NCI-H1048 (cell line): ENCODE data around the gene CPSF3.
"Not testable (repeated sequence)": the region's sequence is repeated elsewhere in the genome, so short reads cannot be mapped to it uniquely, and the experiment has no call there.

Source experiments
- DNase-seq: peaks from one replicate; lab custom pipeline; 2025; lab: John Stamatoyannopoulos, UW

CPSF3 gene

DNA sequence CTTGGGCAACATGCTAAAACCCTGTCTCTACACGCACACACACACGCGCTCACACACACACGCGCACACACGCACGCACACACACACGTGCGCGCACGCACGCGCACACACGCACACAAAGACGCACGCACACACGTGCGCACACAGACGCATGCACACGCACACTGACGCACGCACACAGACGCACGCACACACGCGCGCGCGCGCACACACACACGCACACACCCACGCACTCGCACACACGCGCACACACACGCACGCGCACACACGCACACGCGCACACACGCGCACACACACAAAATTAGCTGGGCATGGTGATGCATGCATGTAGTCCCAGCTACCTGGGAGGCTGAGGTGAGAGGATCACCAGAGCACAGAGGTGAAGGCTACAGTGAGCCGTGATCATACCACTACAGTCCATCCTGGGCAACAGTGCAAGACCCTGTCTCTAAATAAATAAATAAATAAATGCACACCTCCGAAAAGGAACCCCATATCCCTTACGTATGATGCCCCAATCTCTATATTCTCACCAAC lies 42.8 kb downstream of the CPSF3 start:
- no peak for DNase-seq

DNA sequence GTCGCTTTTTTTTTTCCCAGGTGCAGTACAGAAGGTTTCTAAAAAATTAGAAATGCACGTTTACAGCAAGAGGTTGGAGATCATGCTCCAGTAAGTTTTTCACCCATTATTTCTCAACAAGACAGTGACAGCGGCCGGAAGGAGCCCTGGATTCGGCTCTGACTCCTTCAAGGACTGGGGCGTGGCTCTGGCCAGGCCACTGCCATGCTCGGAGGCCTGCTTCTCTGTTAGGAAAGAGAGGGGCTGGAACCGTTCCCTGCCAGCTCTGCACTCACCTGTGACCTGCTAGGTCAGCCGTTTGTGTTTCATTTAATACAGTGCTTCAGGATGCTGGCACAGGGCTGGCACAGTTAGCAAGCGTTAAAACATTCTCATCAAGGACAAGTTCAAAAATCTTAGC lies 44.2 kb downstream of the CPSF3 start:
- no peak for DNase-seq

DNA sequence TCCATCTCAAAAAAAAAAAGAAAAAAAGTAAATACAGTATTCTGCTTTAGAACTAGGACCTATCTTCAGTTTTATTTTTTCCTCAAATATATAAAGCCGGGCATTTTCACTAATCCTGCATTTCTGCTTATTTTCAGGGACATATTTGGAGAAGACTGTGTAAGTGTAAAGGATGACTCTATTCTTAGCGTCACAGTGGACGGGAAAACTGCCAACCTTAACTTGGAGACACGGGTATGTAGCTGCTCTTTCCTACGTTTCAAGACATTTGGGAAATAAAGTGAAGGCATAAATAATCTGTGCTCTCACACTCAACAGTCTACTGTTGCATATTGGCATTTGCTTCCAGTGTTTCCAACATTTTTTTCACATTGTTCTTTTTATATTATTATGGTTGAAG lies 47.8 kb downstream of the CPSF3 start:
- no peak for DNase-seq

DNA sequence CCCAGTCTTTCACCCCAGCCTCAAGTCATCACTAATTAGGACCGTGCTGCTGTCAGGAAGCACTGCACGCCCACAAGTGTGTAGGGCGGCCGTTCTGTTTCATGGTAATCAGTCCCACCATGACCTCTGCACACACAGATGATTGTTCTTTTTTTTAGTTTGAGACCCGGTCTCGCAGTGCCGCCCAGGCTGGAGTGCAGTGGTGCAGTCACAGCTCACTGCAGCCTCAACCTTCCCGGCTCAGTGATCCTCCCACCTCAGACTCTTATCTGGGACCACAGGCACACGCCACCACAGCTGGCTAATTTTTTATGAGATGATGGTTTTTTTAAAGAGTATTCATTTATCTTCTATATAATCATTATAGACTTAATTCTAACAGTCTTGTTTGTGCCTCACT lies 49.1 kb downstream of the CPSF3 start:
- DNase-seq = no peak

DNA sequence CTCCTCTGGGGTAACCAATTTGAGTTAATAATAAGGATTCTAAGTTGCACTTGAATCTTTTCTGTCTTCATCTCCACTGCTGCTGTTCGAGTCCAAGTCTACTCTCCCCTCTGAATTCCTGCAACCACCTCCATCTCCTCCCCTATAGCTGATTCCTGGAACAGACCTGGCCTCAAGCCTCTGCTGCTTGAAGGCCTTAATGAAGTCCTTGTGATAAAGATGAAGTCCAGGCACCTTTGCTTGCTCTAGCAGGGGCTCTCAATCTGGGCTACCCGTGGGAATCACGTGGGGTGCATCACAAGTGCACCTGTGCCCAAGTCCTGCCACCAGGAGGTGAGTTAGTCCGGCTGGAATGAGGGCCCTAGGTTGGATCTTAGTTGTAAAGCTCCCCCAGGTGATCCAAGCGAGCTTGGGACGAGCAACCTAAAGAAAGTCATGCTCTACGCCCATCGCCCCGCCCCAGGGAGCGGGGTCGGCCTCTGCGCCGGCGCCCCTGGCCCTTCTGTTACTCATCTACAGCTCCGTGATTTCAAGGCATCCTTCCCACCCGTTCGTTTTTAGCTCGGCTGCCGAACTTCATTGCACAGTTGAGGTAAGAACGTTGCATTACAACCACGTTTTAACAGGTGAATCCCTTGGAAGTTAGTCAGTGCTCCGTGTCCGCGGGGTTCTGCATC lies 50.0 kb downstream of the CPSF3 start:
- no peak for DNase-seq

DNA sequence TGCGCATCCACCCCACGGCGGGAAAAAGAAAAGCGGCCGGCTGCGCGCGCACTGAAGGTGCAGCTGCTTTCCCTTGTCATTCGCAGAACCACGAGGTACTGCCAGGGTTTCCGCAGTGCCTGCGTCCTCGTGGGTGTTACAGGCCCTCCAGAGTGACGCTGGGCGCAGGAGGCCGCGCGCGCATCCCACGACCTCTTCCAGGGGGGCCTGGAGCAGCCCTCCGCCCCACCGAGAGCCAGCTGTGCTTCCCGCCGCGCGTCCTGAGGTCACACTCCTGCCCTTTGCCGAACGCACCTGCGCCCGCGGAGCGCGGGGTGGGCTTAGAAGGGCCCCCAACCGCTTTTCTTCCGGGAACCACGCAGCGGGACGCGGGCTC lies 50.5 kb downstream of the CPSF3 start:
- no peak for DNase-seq

DNA sequence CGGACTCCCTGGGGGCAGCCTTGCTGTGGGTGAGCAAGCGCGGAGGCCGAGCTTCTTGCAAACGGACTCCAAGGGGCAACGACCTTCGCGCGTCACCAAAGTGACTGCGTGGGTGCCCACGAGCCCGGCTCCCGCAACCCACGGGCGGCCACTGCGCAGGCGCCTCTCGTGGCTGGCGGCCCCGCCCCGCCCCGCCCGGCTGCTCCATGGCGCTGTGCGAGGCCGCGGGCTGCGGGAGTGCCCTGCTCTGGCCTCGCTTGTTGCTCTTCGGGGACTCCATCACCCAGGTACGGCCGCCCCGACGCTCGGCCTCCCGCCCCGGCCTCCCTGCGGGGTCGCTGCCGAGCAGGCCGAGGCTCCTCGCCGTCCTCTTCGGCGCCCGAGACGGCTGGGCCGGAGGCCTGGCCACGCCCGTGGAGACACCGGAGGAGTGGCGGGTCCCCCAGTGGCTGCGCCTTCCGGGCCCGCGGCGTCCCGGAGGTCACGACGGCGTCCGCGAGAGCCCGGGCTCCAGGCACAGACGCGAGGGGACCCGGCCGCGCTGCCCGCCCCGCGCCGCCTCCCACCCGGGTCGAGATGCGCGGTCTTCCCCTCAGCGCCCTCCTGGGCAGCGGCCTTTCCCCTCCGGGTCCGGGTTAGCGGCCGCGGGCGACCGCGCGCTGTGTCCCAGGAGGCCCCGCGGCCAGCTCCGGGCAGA lies 51.1 kb downstream of the CPSF3 start, which contains the start of gene IAH1:
Gene IAH1 (plus strand): TSS at position 191 of the 697 bp plus-strand sequence. CDS start 16 bp downstream, at position 207.
- no peak for DNase-seq

DNA sequence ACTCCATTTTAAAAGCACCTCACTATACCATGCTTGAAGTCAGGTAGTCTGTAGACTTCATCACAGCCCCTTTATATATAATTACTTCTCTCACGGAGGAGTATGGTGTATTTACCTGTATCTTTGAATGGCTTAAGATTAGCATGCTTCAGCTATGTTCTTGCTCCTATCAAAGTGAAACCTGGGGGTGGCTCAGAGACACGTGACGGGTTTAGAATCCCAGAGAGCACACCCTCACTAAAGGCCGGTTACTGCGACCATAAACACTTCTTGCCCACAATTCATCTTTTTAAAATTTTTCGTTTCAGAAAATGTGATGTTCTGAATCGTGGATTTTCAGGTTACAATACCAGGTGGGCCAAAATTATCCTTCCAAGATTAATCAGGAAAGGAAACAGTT lies 54.5 kb downstream of the CPSF3 start:
- no peak for DNase-seq

DNA sequence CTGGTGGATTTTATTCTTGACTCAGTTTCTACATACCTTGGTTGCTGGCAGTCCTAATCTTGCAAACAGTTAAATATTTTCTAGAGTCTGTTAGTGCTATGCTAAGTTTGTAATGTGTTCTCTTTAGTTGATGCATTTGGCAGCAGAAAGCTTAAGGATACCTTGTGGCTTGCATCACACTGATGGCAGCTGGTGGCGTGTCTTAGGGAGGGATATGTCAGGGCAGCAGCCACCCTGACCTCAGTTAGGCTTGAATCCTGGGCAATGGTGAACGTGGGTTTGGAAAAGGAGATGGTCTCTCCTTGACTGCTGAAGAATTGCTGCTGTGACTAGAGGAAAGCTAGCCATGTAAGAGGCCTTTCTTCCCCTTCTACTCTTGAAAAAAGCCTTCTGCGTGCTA lies 55.1 kb downstream of the CPSF3 start:
- no peak for DNase-seq

DNA sequence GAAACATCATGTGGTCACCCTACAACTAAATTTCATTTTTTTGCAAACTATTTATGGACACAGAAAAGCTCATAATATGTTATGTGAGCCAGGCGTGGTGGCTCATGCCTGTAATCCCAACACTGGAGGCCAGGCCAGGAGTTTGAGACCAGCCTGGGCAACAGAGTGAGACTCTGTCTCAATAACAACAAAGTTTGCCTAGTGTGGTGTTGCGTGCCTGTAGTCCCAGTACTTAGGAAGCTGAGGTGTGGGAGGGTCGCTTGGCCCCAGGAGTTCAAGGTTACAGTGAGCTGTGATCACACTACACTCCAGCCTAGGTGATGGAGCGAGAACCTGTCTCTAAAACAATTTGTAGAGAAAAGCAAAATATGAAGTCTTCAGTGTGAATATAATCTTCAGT lies 56.7 kb downstream of the CPSF3 start:
- no peak for DNase-seq

DNA sequence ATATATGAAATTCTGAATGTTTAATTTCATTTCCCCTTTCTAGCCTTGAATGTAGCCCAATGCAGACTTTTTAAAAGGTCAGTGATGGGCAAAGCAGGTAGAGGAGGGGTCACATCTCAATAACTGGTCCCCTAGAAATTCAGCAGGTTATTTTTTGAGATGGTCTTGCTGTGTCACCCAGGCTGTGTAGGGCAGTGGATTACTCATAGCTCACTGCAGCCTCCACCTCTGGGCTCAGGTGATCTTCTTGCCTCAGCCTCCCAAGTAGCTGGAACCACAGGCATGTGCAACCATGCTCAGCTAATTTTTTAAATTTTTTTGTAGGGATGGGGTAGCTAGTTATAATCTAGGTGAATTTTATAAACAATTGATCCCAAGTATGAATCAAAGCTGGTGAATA lies 59.7 kb downstream of the CPSF3 start:
- DNase-seq = no peak

DNA sequence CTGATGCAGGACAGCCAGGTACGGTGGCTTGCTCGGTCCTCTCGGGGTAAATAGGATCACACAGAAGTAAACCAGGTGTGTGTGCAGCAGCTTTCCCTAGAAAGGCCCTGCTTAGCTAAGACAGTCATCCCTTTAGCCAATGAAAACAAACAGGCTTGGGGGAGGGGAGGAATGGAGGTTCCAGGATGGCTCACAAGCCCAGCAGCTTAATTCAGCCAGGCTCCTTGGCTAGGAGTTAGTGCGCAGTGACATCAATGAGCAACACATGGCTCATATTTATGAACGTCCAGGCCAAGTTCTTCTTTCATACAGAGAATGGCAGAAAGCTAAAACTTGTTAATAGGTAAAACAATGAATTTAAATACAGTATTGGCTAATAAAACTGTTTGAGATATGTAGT lies 61.1 kb downstream of the CPSF3 start:
- no peak for DNase-seq

DNA sequence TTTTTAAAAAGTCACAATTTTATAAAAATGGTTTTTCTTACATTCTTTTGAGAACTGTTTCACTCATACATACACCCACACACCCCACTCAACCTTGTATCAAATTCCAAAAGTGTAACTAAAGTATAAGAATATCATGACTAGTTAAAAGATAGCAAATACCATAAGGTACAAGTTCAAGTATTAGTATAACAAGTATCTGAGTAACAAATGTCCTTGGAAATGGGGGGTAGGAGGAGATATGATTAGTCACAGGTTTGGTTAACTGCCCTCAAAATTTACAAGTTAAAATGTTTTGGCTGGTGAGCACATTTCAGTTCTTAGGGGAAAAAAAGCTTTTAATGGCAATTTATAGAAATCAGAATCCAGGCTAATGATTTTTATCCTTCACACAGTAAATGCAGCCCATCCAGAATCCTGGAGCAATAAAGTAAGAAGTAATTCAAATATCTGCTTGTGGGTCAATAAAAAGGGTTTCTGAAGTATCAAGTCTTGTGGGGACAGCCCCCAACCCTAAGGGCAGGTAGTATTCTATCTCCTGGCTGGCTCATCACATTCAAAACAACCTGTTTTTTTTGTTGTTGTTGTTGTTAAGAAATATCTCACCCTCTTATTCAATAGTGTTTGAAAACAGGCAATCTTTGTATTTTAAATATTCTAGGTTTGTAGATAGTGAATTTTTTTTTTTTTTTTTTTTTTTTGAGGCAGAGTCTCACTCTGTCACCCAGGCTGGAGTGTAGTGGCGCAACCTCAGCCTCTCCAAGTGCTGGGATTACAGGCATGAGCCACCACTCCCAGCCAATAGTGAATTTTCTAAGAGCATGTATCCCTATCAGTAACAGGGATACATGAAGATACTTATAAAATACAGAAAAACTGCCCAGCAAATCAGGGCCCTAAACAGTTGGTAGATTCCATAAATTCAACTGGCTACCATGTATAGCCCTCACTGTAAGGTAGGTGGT lies 65.4 kb downstream of the CPSF3 start:
- DNase-seq = no peak

DNA sequence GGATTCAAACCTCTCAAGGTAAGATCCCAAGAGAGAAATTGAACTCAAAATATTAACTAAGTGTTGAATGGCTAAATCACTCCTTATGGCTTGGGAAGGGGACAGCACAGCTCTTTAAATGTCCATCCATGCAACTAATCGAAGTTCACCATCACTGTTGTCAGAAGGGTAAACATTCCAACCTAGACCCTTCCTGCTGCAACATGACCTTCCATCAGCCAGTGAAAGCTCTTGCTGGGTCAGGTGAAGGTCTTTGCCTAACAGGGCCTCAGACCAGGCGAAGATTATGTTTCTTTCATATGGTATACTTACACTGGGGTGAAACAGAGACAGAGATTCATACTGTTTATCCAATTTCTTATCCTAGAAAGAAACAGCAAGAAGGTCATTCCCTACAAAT lies 67.3 kb downstream of the CPSF3 start:
- no peak for DNase-seq

DNA sequence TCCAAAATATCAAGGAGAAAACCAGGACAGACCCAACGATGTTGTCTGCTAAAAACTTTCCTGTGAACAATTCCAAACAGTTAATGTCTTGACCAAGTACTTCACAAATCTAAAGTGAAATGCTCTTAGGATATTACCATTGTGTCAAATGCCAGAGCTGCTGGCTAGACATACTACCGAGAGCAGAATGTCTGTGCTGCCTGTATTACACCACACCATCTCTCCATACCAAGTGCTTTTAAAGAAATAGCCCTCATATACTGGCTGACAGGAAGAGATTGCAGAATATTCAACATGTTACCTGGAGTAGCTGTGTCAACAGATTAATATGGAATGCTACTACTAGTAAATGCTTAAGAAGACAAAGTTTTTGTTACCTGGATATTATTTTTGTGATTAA lies 69.5 kb downstream of the CPSF3 start:
- no peak for DNase-seq

DNA sequence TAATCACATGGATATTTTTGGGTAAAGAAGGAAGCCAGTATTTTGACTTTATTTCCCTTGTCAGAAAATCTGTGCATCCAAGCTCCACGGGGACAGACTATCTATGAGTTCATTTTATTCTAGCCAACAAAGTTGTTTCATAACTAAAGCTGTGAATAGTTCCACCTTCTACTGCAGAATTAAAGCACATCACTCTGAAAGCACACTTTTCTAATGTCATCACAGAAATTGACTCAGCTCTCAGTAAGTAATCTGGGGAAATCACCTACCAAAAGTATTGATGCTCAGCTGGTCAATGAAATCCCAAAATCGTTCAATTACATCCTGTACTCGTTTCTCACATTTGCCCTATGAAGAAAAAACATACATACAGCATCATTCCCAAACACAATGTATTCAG lies 70.0 kb downstream of the CPSF3 start:
- DNase-seq = no peak

DNA sequence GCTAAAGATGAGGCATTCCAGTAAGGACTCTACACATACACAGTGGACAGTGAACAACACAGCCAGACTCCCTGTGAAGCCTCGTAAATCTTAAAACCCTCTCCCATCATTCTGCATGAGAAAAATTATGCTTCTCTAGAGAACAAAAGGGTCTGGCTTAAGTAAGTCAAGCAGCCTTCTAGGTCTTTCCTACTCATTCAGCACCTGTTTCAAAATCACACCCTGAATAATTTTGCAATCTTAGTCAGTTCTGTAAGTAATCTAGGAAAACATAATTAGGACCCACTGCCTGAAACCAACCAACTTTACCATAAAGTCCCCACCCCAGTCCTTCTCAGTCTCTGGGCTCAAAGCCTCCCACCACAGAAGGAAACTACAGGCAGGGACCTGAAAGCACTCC lies 70.6 kb downstream of the CPSF3 start:
- DNase-seq = no peak

DNA sequence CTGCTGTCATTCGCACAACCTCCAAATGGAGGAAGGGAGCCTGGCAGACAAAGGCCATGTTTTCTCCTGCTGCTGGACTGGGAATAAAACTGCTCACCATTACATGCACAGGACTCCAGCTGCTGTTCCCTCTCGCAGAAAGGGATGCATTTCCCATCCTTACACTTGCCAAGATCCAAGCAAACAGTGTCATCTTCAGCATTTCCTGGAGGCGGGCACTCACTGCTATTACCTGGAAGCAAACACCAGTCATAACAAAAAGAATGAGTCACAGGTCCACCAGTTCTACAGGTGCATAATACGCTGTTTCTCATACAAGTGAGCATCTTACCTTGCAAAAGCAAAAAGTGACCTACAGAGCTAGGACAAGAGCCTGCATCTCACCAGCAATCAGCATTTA lies 73.6 kb downstream of the CPSF3 start:
- DNase-seq = no peak

DNA sequence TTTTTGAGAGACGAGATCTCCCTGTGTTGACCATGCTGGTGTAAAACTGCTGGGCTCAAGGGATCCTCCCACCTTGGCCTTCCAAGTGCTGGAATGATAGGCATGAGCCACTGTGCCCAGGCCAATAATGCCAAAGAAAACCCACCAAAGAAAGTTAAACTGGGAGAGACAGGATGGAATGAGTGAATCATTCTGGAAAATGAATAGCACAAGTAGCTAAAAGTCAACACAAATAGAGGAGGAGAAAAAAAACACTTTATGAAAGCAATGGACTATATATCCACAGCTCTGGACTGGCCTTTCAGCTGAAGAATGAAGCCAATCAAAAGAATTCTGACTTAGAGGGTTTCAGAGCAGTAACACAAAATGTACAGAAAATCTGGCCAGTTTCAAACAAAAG lies 74.8 kb downstream of the CPSF3 start:
- no peak for DNase-seq

DNA sequence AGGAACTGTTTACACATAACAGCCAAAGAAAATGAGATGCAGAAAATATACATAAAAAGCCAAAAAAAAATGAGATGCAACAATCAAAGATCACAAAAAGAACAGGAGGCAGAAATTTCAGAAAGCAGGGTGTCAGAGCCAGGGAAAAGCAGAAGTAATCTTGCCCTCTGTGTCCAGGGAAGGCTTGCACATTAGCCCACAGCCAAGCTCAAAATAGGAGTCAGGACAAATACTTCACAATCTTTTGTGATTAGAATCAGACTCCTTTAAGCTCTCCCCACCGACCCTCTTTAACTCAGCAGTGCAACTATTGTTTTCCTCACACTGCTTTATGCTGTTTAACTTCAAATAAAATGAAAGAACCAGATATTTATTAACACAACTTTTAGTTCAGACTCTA lies 85.5 kb downstream of the CPSF3 start:
- no peak for DNase-seq

DNA sequence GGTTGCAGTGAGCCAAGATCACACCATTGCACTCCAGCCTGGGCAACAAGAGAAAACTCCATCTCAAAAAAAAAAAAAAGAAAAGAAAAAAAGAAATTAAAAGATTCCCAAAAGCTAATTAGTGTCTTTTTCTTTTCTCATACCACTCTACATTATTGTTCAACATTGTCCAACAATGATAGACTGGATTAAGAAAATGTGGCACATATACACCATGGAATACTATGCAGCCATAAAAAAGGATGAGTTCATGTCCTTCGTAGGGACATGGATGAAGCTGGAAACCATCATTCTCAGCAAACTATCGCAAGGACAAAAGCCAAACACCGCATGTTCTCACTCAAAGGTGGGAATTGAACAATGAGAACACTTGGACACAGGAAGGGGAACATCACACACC lies 90.5 kb downstream of the CPSF3 start:
- DNase-seq = not testable (repeated sequence)

DNA sequence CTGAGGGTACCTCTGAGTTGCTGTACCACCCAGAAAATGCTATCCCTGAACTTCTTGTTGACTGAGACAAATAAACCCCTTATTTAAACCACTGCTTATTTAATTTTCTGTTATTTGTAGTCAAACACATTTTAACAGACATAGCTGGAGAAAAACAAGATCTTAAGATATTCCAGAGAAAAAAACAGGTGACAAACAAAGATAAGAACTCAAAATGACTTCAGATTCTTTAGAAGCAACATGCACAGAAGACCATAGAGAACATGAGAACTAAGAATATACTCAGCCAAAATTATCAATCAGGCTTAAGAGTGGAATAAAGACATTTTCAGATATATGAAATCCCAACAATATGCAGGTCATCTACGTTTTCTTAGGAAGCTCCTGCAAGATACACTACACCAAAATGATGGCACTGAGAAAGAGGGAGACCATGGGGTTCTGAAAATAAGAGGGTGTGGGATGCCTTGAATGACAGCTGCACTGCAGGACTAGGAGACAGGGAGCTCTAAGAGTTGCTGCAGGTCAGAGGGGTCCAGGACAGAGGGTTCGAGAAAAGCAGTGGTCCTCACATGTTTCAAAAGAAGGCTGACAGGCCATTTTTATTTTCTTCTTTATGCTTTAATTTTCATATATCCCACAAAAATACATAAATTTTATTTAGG lies 93.8 kb downstream of the CPSF3 start:
- DNase-seq = no peak
